Ectodermal cell (in vitro differentiated cells): ENCODE measurements around the gene SETSIP.

Experiments
- H3K27ac ChIP-seq: 2 replicates; pipeline ENCODE4 v1.7.0; 2013; ENCODE audit warnings: mild to moderate bottlenecking, low read depth, low read length; ENCODE audit not compliant: insufficient read depth, poor library complexity, severe bottlenecking
- H3K27me3 ChIP-seq: 2 replicates; pipeline ENCODE4 v1.7.0; 2013; ENCODE audit warnings: mild to moderate bottlenecking, low read length; ENCODE audit not compliant: insufficient read depth, control insufficient read depth, poor library complexity, severe bottlenecking
- H3K36me3 ChIP-seq: one replicate; pipeline ENCODE4 v1.7.0; 2013; ENCODE audit warnings: low read length; ENCODE audit not compliant: control insufficient read depth, insufficient read depth
- H3K4me1 ChIP-seq: one replicate; pipeline ENCODE4 v1.7.0; 2013; ENCODE audit warnings: low read length; ENCODE audit not compliant: control insufficient read depth, insufficient read depth
- H3K4me3 ChIP-seq: 2 replicates; pipeline ENCODE4 v1.7.0; 2013; ENCODE audit warnings: low read depth, low read length, control low read depth; ENCODE audit not compliant: insufficient read depth
- H3K9me3 ChIP-seq: 2 replicates; pipeline ENCODE4 v1.7.0; 2013; ENCODE audit warnings: mild to moderate bottlenecking, low read length, moderate library complexity; ENCODE audit not compliant: control insufficient read depth
- WGBS, 2 experiments: methylation state at CpG; one replicate each; pipeline ENCODE4 v1.1.7; 2013; ENCODE audit warnings: missing lambda C conversion rate in 2 of 2; 5-methylcytosine and 5-hydroxymethylcytosine counted together

SETSIP gene

DNA sequence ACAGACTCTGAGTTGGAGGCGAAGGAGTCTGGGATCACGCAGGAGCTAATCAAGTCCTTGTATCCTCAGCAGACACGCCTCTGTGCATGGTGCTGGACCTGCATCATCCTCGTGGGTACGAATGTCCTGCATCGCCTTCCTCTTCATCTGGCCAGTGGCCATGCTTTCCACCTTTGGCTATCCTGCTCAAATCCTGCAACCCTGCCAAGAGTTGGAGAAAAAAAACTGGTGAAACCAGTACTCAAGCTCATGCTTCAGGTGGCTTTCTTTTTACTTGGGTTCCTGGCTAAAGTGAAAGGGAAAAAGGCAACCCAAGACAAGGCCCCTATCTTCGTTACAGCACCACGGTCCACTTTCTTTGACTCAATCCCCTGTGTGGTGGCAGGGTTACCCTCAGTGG, 8.9 kb downstream of the SETSIP start:
- WGBS, 2 experiments = 93% methylated on average over 8 of the region's 8 CpGs
- no peak overlapping the region for H3K4me3 ChIP-seq
- no peaks in the 10 kb centered on the region for H3K4me1 ChIP-seq
- no peaks in the 10 kb centered on the region for H3K9me3 ChIP-seq
- no peak overlapping the region for H3K27ac ChIP-seq
- no peaks in the 10 kb centered on the region for H3K27me3 ChIP-seq
- no peaks in the 10 kb centered on the region for H3K36me3 ChIP-seq

DNA sequence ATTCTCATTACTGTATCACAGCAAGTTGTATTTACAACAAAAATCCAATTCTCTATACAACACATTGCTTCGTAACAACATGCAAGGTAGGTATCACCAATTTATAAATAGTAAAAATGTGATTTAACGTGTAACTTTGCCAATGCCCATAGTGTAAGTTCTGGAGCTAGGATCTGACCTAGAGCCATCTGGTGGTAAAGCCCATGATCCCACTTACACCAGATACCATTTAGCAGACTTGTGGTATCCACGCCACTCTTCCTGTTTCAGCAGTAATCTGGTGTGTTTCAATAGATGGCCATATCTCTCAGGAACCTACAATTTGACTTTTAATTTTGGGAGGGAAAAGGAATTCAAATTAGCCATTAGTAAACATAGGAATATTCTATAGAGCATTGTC, 10.2 kb downstream of the SETSIP start:
- WGBS, 2 experiments = 86 to 95% methylated on average over 1 to 3 of the region's 3 CpGs
- Histone ChIP-seq H3K27me3 (no peaks in the 10 kb centered on the region), H3K9me3 (no peaks in the 10 kb centered on the region), H3K36me3 (no peaks in the 10 kb centered on the region), H3K4me3 (no peak overlapping the region), H3K27ac (no peak overlapping the region), H3K4me1 (no peaks in the 10 kb centered on the region)

GRCh38 chr1:92051948-92052347, 23.3 kb downstream of the SETSIP start:
- Histone ChIP-seq H3K4me3 (no peak overlapping the region), H3K27me3 (no peaks in the 10 kb centered on the region), H3K27ac (no peak overlapping the region), H3K9me3 (no peaks in the 10 kb centered on the region), H3K36me3 (no peaks in the 10 kb centered on the region), H3K4me1 (no peaks in the 10 kb centered on the region)

DNA sequence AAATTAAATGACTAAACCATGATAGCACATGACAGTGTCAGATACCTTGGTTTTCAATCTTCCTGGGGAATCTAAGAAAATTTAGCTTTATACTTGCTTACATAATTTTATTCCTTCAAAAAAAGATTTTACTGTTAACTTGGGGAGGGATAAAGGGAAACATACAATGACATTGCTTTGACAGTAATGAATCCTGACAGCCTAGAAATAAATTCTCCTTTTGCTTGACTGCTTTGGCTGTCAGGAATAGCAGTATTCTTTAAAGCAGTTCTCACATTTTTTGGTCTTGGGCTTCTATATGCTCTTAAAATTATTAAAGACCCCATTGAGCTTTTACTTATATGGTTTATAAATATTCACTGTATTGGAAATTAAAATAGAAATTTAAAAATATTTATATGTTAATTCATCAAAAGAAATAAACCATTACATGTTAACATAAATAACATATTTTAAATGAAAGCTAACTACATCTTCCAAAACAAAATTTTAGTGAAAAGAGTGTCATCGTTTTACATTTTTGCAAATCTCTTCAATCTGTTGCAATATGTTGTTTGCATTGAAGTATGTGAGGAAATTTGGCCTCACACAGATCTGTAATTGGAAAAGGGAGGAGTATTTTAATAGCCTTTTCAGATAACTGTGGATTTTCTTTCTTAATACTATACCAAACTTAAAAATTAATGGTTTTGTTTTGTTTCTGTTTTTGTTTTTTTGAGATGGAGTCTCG, 29.3 kb downstream of the SETSIP start:
- H3K36me3 ChIP-seq = no peaks in the 10 kb centered on the region
- 71 to 100% methylated on average over 1 to 2 of the region's 2 CpGs for WGBS, 2 experiments

DNA sequence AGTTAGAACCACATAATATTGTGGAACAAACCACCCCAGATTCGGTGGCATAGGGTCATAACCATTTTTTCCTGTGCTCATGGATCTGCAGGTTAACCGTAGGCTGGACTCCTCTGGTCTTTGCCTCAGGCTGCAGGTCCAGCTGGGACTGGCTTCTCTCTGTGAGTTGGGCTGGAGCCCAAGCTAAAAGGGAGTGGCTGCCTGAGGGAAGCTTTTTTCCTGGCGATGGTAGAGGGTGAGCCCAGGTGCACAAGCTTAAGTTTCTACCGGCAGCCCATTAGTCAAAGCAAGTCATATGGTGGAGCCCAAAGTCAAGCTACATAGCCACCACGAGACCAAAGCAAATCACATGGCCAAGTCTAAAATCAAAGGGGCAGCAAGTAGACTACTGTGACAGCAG, 31.6 kb downstream of the SETSIP start:
- Histone ChIP-seq H3K4me3 (no peak overlapping the region), H3K27me3 (no peaks in the 10 kb centered on the region), H3K4me1 (no peaks in the 10 kb centered on the region), H3K27ac (no peak overlapping the region), H3K36me3 (no peaks in the 10 kb centered on the region), H3K9me3 (no peaks in the 10 kb centered on the region)
- WGBS, 2 experiments = 88 to 89% methylated on average over 5 of the region's 5 CpGs

More for the DNA sequence above, 29.3 kb downstream of the SETSIP start:
- Histone ChIP-seq H3K4me1 (no peaks in the 10 kb centered on the region), H3K4me3 (no peak overlapping the region), H3K27ac (no peak overlapping the region), H3K27me3 (no peaks in the 10 kb centered on the region), H3K9me3 (no peaks in the 10 kb centered on the region)

DNA sequence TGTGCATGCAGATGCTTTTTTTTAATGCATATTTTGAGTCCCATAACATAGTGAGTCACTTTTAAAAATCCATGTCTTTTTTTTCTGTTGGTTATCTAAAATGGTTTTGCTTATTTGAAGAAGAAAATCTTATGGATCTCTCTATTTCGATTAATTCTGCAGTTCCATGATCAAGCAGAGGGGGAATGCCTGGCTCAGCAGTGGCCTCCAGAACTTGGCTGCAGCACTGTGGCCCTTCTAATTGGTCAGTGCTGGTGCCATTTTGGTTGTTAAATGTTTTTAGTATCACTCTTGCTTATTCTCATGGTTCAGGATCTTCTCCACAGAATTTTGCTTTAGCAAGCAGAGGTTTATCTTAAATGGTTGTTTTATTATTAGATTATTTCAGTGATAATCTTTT, 34.2 kb downstream of the SETSIP start:
- no peak overlapping the region for H3K4me3 ChIP-seq
- no peaks in the 10 kb centered on the region for H3K36me3 ChIP-seq
- WGBS, 2 experiments = 92% methylated on average over 1 of the region's 1 CpG
- no peaks in the 10 kb centered on the region for H3K4me1 ChIP-seq
- no peaks in the 10 kb centered on the region for H3K27me3 ChIP-seq
- H3K9me3 ChIP-seq = no peaks in the 10 kb centered on the region
- H3K27ac ChIP-seq = no peak overlapping the region

GRCh38 chr1:92038695-92039346, 36.4 kb downstream of the SETSIP start:
- WGBS, 2 experiments = 94 to 96% methylated on average over 2 of the region's 2 CpGs
- no peak overlapping the region for H3K4me3 ChIP-seq
- H3K36me3 ChIP-seq = no peaks in the 10 kb centered on the region
- H3K27ac ChIP-seq = no peak overlapping the region
- H3K9me3 ChIP-seq = no peaks in the 10 kb centered on the region
- no peaks in the 10 kb centered on the region for H3K27me3 ChIP-seq
- no peaks in the 10 kb centered on the region for H3K4me1 ChIP-seq

DNA sequence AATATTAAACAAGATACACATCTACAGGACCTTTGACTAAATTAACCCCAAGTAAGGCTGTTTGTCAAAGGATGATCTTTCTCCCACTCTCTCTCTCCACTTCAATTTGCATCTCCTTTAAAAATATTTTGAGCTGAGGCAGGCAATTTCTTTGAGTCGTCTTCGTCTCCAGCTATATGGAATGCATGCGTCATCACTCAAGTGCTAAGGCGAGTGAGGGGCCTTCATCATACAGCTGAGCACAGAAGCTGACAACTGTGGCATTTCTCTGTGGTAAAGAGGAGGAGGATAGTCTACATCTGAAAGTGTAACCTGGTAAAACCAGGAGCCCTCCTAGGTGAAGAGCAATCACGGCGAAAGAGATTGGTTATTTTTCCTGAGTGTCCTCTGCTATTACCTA, 37.8 kb downstream of the SETSIP start:
- WGBS, 2 experiments = 75 to 77% methylated on average over 6 of the region's 6 CpGs
- no peaks in the 10 kb centered on the region for H3K4me1 ChIP-seq
- H3K36me3 ChIP-seq = no peaks in the 10 kb centered on the region
- H3K4me3 ChIP-seq = no peak overlapping the region
- no peaks in the 10 kb centered on the region for H3K9me3 ChIP-seq
- no peaks in the 10 kb centered on the region for H3K27me3 ChIP-seq
- H3K27ac ChIP-seq = no peak overlapping the region

- Histone ChIP-seq H3K27me3 (peaks cover 22% of the 10 kb centered on the region), H3K36me3 (no peaks in the 10 kb centered on the region), H3K9me3 (no peaks in the 10 kb centered on the region), H3K27ac (no peak overlapping the region), H3K4me1 (peaks cover 11% of the 10 kb centered on the region), H3K4me3 (no peak overlapping the region)
- 89 to 93% methylated on average over 6 of the region's 6 CpGs for WGBS, 2 experiments
Measured at GRCh38 chr1:92031281-92032110, 43.7 kb downstream of the SETSIP start.

GRCh38 chr1:92030656-92031107, 44.5 kb downstream of the SETSIP start:
- peaks cover 11% of the 10 kb centered on the region for H3K4me1 ChIP-seq
- H3K9me3 ChIP-seq = no peaks in the 10 kb centered on the region
- peak overlapping the region; percentile 67 for H3K4me3 ChIP-seq
- no peak overlapping the region for H3K27ac ChIP-seq
- whole genome bisulfite sequencing, 2 experiments = 52 to 56% methylated on average over 4 of the region's 4 CpGs
- no peaks in the 10 kb centered on the region for H3K36me3 ChIP-seq
- H3K27me3 ChIP-seq = peaks cover 22% of the 10 kb centered on the region
